H1 (cell line): ENCODE data around the gene USP38. TPM values are rescaled to one million over a fixed set of nuclear protein-coding genes. Genes with fewer than 3 reads are reported as not detected.

Experiments used
- CTCF ChIA-PET: fragments of 300-600 bp; sonication (Branson Sonifier 250); formaldehyde crosslinking; loops from one replicate; lab custom pipeline; 2021; ENCODE audit not compliant: partially characterized antibody; lab: Charles Lee
- POLR2A ChIA-PET: fragments of 300-600 bp; sonication (Branson Sonifier 250); formaldehyde crosslinking; loops from one replicate; lab custom pipeline; 2021; ENCODE audit warnings: inconsistent platforms; ENCODE audit not compliant: partially characterized antibody; lab: Charles Lee
- DNase-seq, 2 experiments: peaks; one replicate each; pipeline versions ENCODE4 v3.0.0 to v3.0.0-alpha.2; 2010 to 2022; ENCODE audit warnings: low spot score in 2 of 2, low read depth in 1 of 2, mixed read lengths in 1 of 2
- FAIRE-seq: peaks from 2 replicates; lab custom pipeline; 2011; peaks lifted over from hg19 to GRCh38; lab: Jason Lieb, UNC
- H2AFZ ChIP-seq: 2 replicates; pipeline ENCODE4 v1.8.1; 2012; ENCODE audit warnings: low read length, inconsistent platforms
- H2AK5ac ChIP-seq: 2 replicates; pipeline ENCODE4 v1.6.1; 2013; ENCODE audit warnings: low read depth, low read length
- H2BK120ac ChIP-seq: replicated peaks from 2 replicates; pipeline ENCODE3; 2013; ENCODE audit warnings: low read depth, low read length, inconsistent platforms
- H2BK12ac ChIP-seq: 2 replicates; pipeline ENCODE4 v1.6.1; 2013; ENCODE audit warnings: low read depth, low read length
- H2BK15ac ChIP-seq: 2 replicates; pipeline ENCODE4 v1.6.1; 2013; ENCODE audit warnings: low read length
- H2BK20ac ChIP-seq: 2 replicates; pipeline ENCODE4 v1.6.1; 2013; ENCODE audit warnings: low read length
- H2BK5ac ChIP-seq: 2 replicates; pipeline ENCODE4 v1.6.1; 2013; ENCODE audit warnings: low read depth, low read length
- H3K14ac ChIP-seq: 2 replicates; pipeline ENCODE4 v1.6.1; 2013; ENCODE audit warnings: inconsistent platforms; ENCODE audit not compliant: insufficient read length
- H3K18ac ChIP-seq: 2 replicates; pipeline ENCODE4 v1.6.1; 2013; ENCODE audit warnings: low read length; ENCODE audit errors: extremely low read depth
- H3K23ac ChIP-seq: 2 replicates; pipeline ENCODE4 v1.6.1; 2013; ENCODE audit warnings: inconsistent platforms; ENCODE audit not compliant: insufficient read length
- H3K23me2 ChIP-seq: 2 replicates; pipeline ENCODE4 v1.6.1; 2013; ENCODE audit warnings: low read depth, low read length
- H3K27ac ChIP-seq: 2 replicates; pipeline ENCODE4 v1.6.1; 2011; ENCODE audit warnings: low read depth, low read length, inconsistent platforms
- H3K27me3 ChIP-seq, 4 experiments: replicated peaks in 1 of 4; 1 replicate in 1 of 4; 2 replicates in 3 of 4; pipeline versions ENCODE4 v1.6.1 to v1.8.1; 2011 to 2013; ENCODE audit warnings: low read length in 3 of 4, mild to moderate bottlenecking in 3 of 4, inconsistent platforms in 2 of 4, mixed read lengths in 2 of 4, moderate library complexity in 1 of 4; ENCODE audit not compliant: control insufficient read depth in 3 of 4, insufficient read depth in 3 of 4; ENCODE audit errors: extremely low read depth in 1 of 4
- H3K36me3 ChIP-seq, 4 experiments: 2 replicates each; pipeline versions ENCODE4 v1.6.1 to v1.8.1; 2011 to 2013; ENCODE audit warnings: mild to moderate bottlenecking in 4 of 4, low read length in 3 of 4, moderate library complexity in 2 of 4, control low read depth in 1 of 4, inconsistent platforms in 1 of 4; ENCODE audit not compliant: insufficient read depth in 4 of 4, control insufficient read depth in 2 of 4
- H3K4ac ChIP-seq: replicated peaks from 2 replicates; pipeline ENCODE3; 2013; ENCODE audit warnings: low read length, low read depth, mixed read lengths, inconsistent platforms; ENCODE audit not compliant: insufficient read length
- H3K4me1 ChIP-seq, 4 experiments: replicated peaks in 1 of 4; 1 replicate in 1 of 4; 2 replicates in 3 of 4; pipeline versions ENCODE4 v1.6.1 to v1.8.1; 2011 to 2013; ENCODE audit warnings: low read length in 3 of 4, inconsistent platforms in 2 of 4, mixed read lengths in 1 of 4; ENCODE audit not compliant: insufficient read depth in 4 of 4, control insufficient read depth in 3 of 4
- H3K4me2 ChIP-seq, 2 experiments: 2 replicates each; pipeline versions ENCODE4 v1.6.1 to v1.8.1; 2011 to 2013; ENCODE audit warnings: low read depth in 2 of 2, low read length in 2 of 2, control low read depth in 1 of 2, inconsistent platforms in 1 of 2, mild to moderate bottlenecking in 1 of 2; ENCODE audit not compliant: insufficient read depth in 1 of 2
- H3K4me3 ChIP-seq, 4 experiments: fragments of 200-600, 300-600 bp in 1 of 4; sonication (generic), shearing (Covaris generic), sonication (Bioruptor Twin) in 1 of 4; 2 replicates each; pipeline versions ENCODE4 v1.5.1 to v1.8.1; 2011 to 2016; ENCODE audit warnings: low read length in 4 of 4, low read depth in 3 of 4, control low read depth in 2 of 4, inconsistent platforms in 2 of 4, mild to moderate bottlenecking in 2 of 4, mixed read lengths in 1 of 4, moderate library complexity in 1 of 4; ENCODE audit not compliant: insufficient read depth in 2 of 4; ENCODE audit errors: extremely low read depth in 1 of 4
- H3K56ac ChIP-seq: replicated peaks from 2 replicates; pipeline ENCODE3; 2013; ENCODE audit warnings: low read depth, mild to moderate bottlenecking, mixed read lengths, low read length, inconsistent platforms; ENCODE audit not compliant: insufficient read length
- H3K79me1 ChIP-seq: 2 replicates; pipeline ENCODE4 v1.6.1; 2013; ENCODE audit warnings: low read depth, low read length, control low read depth
- H3K79me2 ChIP-seq, 2 experiments: 2 replicates each; pipeline versions ENCODE4 v1.6.1 to v1.8.1; 2012 to 2013; ENCODE audit warnings: low read length in 2 of 2, mild to moderate bottlenecking in 2 of 2, inconsistent platforms in 1 of 2; ENCODE audit not compliant: insufficient read depth in 2 of 2, control insufficient read depth in 1 of 2
- H3K9ac ChIP-seq, 4 experiments: replicated peaks in 1 of 4; 1 replicate in 1 of 4; 2 replicates in 3 of 4; pipeline versions ENCODE4 v1.6.1 to v1.8.1; 2011 to 2013; ENCODE audit warnings: low read depth in 3 of 4, low read length in 3 of 4, control low read depth in 2 of 4, mild to moderate bottlenecking in 2 of 4, moderate library complexity in 2 of 4, inconsistent platforms in 1 of 4; ENCODE audit errors: extremely low read depth in 1 of 4
- H3K9me3 ChIP-seq, 2 experiments: 2 replicates each; pipeline versions ENCODE4 v1.6.1 to v1.8.1; 2012 to 2013; ENCODE audit warnings: mild to moderate bottlenecking in 2 of 2, moderate library complexity in 2 of 2, control low read depth in 1 of 2, inconsistent platforms in 1 of 2, low read depth in 1 of 2, low read length in 1 of 2, mixed read lengths in 1 of 2; ENCODE audit not compliant: insufficient read depth in 2 of 2
- H4K20me1 ChIP-seq, 2 experiments: replicated peaks in 1 of 2; 2 replicates each; pipeline versions ENCODE3 to v1.8.1; 2011 to 2013; ENCODE audit warnings: inconsistent platforms in 2 of 2, low read length in 2 of 2, mild to moderate bottlenecking in 1 of 2; ENCODE audit not compliant: insufficient read depth in 2 of 2, control insufficient read depth in 1 of 2
- H4K5ac ChIP-seq: 2 replicates; pipeline ENCODE4 v1.6.1; 2013; ENCODE audit warnings: low read length, low read depth, mixed read lengths, inconsistent platforms; ENCODE audit not compliant: insufficient read length
- H4K8ac ChIP-seq: 2 replicates; pipeline ENCODE4 v1.8.0; 2013; ENCODE audit warnings: mild to moderate bottlenecking, moderate library complexity, low read length, inconsistent platforms; ENCODE audit not compliant: insufficient read depth; ENCODE audit errors: extremely low read depth
- H4K91ac ChIP-seq: replicated peaks from 2 replicates; pipeline ENCODE3; 2013; ENCODE audit warnings: low read length, mixed read lengths, inconsistent platforms; ENCODE audit not compliant: insufficient read length
- BACH1 ChIP-seq: IDR thresholded peaks from 2 replicates; pipeline ENCODE4 v1.6.1; 2012; ENCODE audit warnings: low read length, improper control_type of control experiment
- EP300 ChIP-seq, 2 experiments: IDR thresholded peaks; 1 replicate in 1 of 2; 2 replicates in 1 of 2; pipeline ENCODE4 v1.6.1; 2011 to 2012; ENCODE audit warnings: low read depth in 2 of 2, low read length in 2 of 2, mild to moderate bottlenecking in 2 of 2, borderline replicate concordance in 1 of 2, inconsistent platforms in 1 of 2, moderate library complexity in 1 of 2
- JUND ChIP-seq: IDR thresholded peaks from 2 replicates; pipeline ENCODE4 v1.6.1; 2011; ENCODE audit warnings: mild to moderate bottlenecking, improper control_type of control experiment, low read length
- KDM5A ChIP-seq: fragments of 200-600 bp; IDR thresholded peaks from 2 replicates; pipeline ENCODE4 v1.7.1; 2012; ENCODE audit warnings: mild to moderate bottlenecking, low read length, inconsistent platforms, mixed read lengths
- MAFK ChIP-seq: IDR thresholded peaks from 2 replicates; pipeline ENCODE4 v1.6.1; 2012; ENCODE audit warnings: low read depth, mild to moderate bottlenecking, improper control_type of control experiment, low read length
- NRF1 ChIP-seq: IDR thresholded peaks from 2 replicates; pipeline ENCODE4 v1.6.1; 2011; ENCODE audit warnings: mild to moderate bottlenecking, low read depth, low read length, improper control_type of control experiment
- POLR2AphosphoS5 ChIP-seq: IDR thresholded peaks from 2 replicates; pipeline ENCODE4 v1.6.1; 2011; ENCODE audit warnings: low read depth, low read length
- SAP30 ChIP-seq: fragments of 300-600 bp; sonication (generic); IDR thresholded peaks from 2 replicates; pipeline ENCODE4 v1.7.1; 2012; ENCODE audit warnings: low read length, moderate library complexity, mild to moderate bottlenecking, inconsistent platforms; ENCODE audit not compliant: insufficient read depth, insufficient replicate concordance
- SIRT6 ChIP-seq: IDR thresholded peaks from one replicate; pipeline ENCODE4 v1.7.1; 2012; ENCODE audit warnings: low read length, inconsistent platforms
- SP1 ChIP-seq: IDR thresholded peaks from 2 replicates; pipeline ENCODE4 v1.6.1; 2011; ENCODE audit warnings: low read depth, low read length
- SP4 ChIP-seq: IDR thresholded peaks from 2 replicates; pipeline ENCODE4 v1.6.1; 2012; ENCODE audit warnings: low read length, inconsistent platforms
- SRF ChIP-seq: IDR thresholded peaks from 2 replicates; pipeline ENCODE4 v1.6.1; 2011; ENCODE audit warnings: mild to moderate bottlenecking, low read depth, low read length, moderate library complexity
- SUZ12 ChIP-seq: fragments of 200-600 bp; sonication (generic); IDR thresholded peaks from 2 replicates; pipeline ENCODE4 v1.6.1; 2012; ENCODE audit warnings: mild to moderate bottlenecking, inconsistent platforms, low read length, moderate library complexity, mixed read lengths
- ZNF274 ChIP-seq: IDR thresholded peaks from 2 replicates; pipeline ENCODE4 v1.7.0; 2012; ENCODE audit warnings: low read length, borderline replicate concordance; ENCODE audit errors: extremely low read depth
- WGBS, 2 experiments: shearing (Covaris generic) in 1 of 2; methylation state at CpG; one replicate each; pipeline versions ENCODE4 v1.1.6 to v1.1.7; 2013 to 2015; ENCODE audit warnings: low lambda C conversion rate in 2 of 2, mixed read lengths in 2 of 2, inconsistent platforms in 1 of 2, low coverage in 1 of 2, missing lambda C conversion rate in 1 of 2; ENCODE audit not compliant: insufficient replicate concordance in 2 of 2, insufficient coverage in 1 of 2, insufficient read length in 1 of 2; ENCODE audit errors: extremely low coverage in 1 of 2, missing lambda C conversion rate in 1 of 2; 5-methylcytosine and 5-hydroxymethylcytosine counted together
- polyA plus RNA-seq, 7 experiments: library from polyadenylated mRNA; depleted of rRNA in 3 of 7; stranded (reverse) in 5 of 7; unstranded in 2 of 7; fragments of >200 nt in 5 of 7; fragments of 200-250 nt in 2 of 7; gene quantifications; 1 replicate in 5 of 7; 2 replicates in 1 of 7; 4 replicates in 1 of 7; pipeline versions ENCODE4 v1.2.1 to v1.2.3, GENCODE V29; 2011 to 2013; ENCODE audit warnings: missing spikeins in 2 of 7, mixed read lengths in 2 of 7
- total RNA-seq: library from RNA; stranded (reverse); fragmentation: NEBNext Ultra II Directional; extraction: Animal tissue kit (Norgen Biotek cat#: 25700); gene quantifications from 2 replicates; pipeline ENCODE4 v1.2.1, GENCODE V29; 2021

The USP38 gene
- total and polyA plus RNA-seq, 2 of the 8 experiments (the other 6 are each of a cell fraction or from before 2014, with no cell fraction given), result 3.2 to 10.5 TPM

DNA sequence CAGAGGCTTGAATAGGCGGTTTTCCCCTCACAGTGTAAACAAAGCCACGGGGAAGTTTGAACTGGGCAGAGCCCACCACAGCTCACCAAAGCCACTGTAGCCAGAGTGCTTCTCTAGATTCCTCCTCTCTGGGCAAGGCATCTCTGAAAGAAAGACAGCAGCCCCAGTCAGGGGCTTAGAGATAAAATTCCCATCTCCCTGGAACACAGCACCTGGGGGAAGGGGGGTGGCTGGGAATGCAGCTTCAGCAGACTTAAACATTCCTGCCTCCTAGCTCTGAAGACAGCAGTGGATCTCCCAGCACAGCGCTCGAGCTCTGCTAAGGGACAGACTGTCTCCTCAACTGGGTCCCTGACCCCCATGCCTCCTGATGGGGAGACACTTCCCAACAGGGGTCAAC, 44.0 kb upstream of the USP38 start:
- no peak for TF ChIP-seq JUND
- no peak for TF ChIP-seq BACH1
- no peak for TF ChIP-seq EP300 (IDR thresholded peaks at IDR 0.05; ENCODE audit: borderline replicate concordance in 1 of 2, low read depth in 2 of 2, low read length in 2 of 2)
- TF ChIP-seq POLR2AphosphoS5, result no peak
- TF ChIP-seq KDM5A, result no peak
- no peak for TF ChIP-seq SUZ12
- TF ChIP-seq SRF, result no peak
- no peak for TF ChIP-seq SP1
- TF ChIP-seq MAFK, result no peak
- no peak for TF ChIP-seq ZNF274
- TF ChIP-seq NRF1, result no peak
- TF ChIP-seq SIRT6, result no peak
- TF ChIP-seq SAP30, result no peak
- TF ChIP-seq SP4, result no peak
- no peak overlapping the region for H3K23ac ChIP-seq
- H3K79me2 ChIP-seq, result no peaks in the 10 kb centered on the region
- peak overlapping the region; percentile 62 for H2AFZ ChIP-seq
- no peak overlapping the region for H3K4ac ChIP-seq
- H3K56ac ChIP-seq, result no peak overlapping the region
- H3K4me1 ChIP-seq, result peaks cover 0 to 5% (median 0%) of the 10 kb centered on the region in 4 experiments; a peak in 1 of 7 replicates
- ChIA-PET POLR2A (no interaction called here), CTCF (interaction anchor here (1.3 kb wide), 1 partner anchor 11 kb away, joined by 4 read pairs; no protein-coding TSS in a partner anchor)
- WGBS, 2 experiments, result 94% methylated on average over 4 of the region's 4 CpGs; no CpG with 5 or more reads in 1 of the 2 experiments
- H2BK15ac ChIP-seq, result no peak overlapping the region
- H2BK5ac ChIP-seq, result no peak overlapping the region
- no peak overlapping the region for H4K8ac ChIP-seq
- H3K18ac ChIP-seq, result no peak overlapping the region
- H3K36me3 ChIP-seq, result no peaks in the 10 kb centered on the region
- H3K14ac ChIP-seq, result no peak overlapping the region
- FAIRE-seq (no peak), DNase-seq (no peak)
- H4K5ac ChIP-seq, result no peak overlapping the region
- no peak overlapping the region for H2BK20ac ChIP-seq
- H2BK12ac ChIP-seq, result no peak overlapping the region
- no peaks in the 10 kb centered on the region for H3K79me1 ChIP-seq
- no peak overlapping the region for H2AK5ac ChIP-seq
- H3K9me3 ChIP-seq, result no peaks in the 10 kb centered on the region
- H3K4me3 ChIP-seq, result no peak overlapping the region
- no peaks in the 10 kb centered on the region for H4K20me1 ChIP-seq
- H3K27ac ChIP-seq, result no peak overlapping the region
- no peak overlapping the region for H3K4me2 ChIP-seq
- H3K27me3 ChIP-seq, result no peaks in the 10 kb centered on the region
- no peak overlapping the region for H3K9ac ChIP-seq
- no peak overlapping the region for H2BK120ac ChIP-seq
- no peaks in the 10 kb centered on the region for H3K23me2 ChIP-seq
- no peak overlapping the region for H4K91ac ChIP-seq
